SK-N-SH (cell line): Measurements from ENCODE around the gene NAT9.

Source experiments
- IRF3 ChIP-seq: fragments of 150-350 bp; IDR thresholded peaks from 2 replicates; pipeline ENCODE4 v1.6.1; 2016; ENCODE audit warnings: mild to moderate bottlenecking, low read depth, low read length
- REST ChIP-seq: IDR thresholded peaks from 2 replicates; pipeline ENCODE4 v1.6.1; 2012; ENCODE audit warnings: mild to moderate bottlenecking, low read depth, low read length, moderate library complexity
- RFX5 ChIP-seq: IDR thresholded peaks from 2 replicates; pipeline ENCODE4 v1.6.1; 2012; ENCODE audit warnings: mild to moderate bottlenecking, improper control_type of control experiment, low read length

GRCh38 chr17:74779948-74780400 lies 3.8 kb upstream of the NAT9 start:
- TF ChIP-seq REST: no peak
- TF ChIP-seq RFX5: no peak
- no peak for TF ChIP-seq IRF3
